T-helper 9 cell (primary cell): ENCODE measurements around the gene SLC25A51.

Source experiments
- DNase-seq: peaks from one replicate; pipeline ENCODE4 v3.0.0-alpha.2; 2020

SLC25A51 gene

DNA sequence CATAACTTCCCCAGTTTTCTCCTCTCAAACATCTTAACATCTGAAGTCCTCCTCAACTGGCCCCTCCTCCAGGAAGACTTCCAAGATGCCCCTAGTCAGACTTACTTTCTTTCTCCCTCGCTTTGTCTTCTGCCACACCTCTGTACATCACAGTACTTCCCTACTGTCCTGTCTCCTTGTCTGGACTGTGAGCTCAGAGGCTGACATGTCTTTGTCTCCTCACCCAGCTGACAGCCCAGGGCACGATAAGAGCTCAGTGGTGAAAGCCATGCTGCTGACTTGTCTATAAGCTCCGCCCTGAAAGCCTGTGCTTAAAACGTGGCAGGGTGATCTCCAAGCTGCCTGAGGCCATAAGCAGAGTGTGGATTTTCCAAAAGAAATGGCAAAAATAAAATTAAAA, 33.0 kb upstream of the SLC25A51 start:
- no peak for DNase-seq

DNA sequence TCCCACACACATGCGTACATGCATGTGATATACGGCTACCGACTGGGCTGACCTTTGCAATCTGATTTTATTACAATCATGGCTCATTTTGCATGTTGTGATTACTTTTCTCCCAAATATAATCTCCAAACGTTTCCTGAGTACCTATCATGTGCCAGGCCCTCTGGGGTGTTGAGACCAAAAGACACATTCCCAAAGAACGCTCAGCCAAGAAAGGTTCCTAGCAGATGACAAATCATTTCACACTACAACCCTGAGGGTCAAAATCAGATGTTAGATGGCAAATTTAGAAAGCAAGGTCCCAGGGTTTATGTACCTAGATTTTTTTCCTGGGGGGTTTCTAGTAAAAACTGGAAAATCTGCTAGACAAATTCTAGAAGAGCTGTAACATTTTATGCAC, 32.4 kb upstream of the SLC25A51 start:
- no peak for DNase-seq

DNA sequence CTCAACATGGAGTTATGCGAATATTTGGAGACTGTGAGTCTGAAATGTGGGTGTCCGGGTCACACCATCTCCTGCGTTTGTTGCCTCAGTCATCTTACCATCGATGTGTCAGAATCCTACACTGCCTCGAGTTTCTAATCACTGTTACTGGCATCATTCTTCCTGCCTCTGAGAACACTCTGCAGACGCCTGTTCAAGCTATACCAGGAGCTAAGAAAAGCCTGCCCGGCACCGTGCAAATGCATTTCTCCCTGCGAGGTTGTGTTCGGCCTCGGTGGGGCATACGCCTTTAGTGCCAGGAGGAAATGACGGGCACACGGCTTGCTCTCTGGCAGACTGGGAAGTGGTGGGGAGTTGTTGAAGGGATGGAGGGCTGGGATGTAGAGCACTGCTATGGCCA, 31.2 kb upstream of the SLC25A51 start:
- DNase-seq, result no peak

DNA sequence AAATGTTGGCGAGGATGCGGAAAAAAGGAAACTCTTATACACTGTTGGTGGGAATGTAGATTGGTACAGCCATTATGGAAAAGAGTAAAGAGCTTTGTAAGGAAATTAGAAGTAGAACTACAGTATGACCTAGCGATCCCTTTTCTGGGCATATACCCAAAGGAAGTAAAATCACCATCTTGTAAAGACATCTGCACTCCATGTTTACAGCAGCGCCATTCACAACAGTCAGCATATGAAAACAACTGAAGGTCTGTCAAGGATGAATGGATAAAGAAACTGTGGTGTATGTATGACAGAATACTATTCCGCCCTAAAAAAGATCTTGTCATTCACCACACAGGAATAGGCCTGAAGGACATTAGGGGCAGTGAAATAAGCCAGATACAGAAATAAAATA, 27.7 kb upstream of the SLC25A51 start:
- DNase-seq, result no peak

DNA sequence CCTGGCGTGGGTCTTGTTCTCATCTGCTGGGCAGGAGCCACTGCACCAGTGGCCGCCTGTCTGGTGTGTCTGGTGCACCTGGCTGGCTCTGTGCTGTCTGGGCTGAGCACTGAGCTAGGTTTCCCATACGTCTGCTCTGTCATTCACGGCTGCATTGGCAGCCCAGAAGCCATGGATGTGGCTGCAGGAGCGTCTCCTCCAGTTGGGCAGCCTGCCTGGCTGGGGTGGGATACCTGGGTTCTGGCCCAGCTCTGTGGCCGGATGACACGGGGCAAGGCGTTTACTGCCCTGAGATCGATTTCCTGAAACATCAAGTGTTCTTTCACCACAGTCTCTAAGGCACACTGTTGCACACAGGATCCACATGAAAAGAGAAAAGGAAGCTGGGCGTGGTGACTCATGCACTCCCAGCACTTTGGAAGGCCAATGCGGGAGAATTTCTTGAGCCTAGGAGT, 25.5 kb upstream of the SLC25A51 start:
- DNase-seq, result no peak

DNA sequence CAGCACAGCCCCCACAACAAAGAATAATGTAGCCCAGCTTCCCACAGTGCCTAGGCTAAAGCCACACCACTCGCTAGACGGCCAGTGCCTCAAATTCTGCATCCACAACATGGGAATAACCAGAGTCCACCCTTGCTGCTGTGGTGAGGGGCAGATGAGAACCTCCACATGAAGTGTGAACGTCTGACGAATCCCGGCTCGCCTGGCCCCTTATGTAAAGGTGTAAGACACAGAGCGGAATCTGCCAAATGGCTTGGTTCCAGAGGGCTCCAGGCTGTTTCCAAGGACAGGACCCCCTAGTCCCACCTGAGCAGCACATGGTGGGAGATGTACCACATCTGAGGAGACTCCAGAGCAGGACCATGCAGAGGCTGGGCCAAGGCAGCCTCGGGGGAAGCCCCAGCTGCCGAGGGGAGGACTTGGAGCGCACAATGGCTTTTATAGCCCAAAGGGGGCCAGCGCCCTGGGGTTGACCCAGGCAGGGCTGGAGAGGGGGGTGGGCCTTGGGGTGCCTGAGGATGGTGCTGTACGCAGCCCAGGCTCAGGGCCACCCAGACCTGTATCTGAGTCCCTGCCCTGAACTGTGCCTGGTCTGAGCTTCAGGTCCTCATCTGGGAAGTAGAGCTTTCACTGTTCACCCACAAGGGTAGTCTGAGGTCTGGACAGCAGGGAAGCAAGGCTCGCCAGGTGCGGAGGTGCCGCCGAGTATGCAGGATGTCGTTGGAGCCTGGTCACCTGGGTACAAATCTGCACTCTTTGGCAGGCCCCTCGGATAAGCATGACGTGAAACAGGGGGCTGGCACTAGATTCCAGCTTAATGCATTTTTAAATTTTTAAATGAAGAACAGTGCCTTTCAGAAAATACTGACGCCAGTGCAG, 24.9 kb upstream of the SLC25A51 start:
- DNase-seq, result no peak

DNA sequence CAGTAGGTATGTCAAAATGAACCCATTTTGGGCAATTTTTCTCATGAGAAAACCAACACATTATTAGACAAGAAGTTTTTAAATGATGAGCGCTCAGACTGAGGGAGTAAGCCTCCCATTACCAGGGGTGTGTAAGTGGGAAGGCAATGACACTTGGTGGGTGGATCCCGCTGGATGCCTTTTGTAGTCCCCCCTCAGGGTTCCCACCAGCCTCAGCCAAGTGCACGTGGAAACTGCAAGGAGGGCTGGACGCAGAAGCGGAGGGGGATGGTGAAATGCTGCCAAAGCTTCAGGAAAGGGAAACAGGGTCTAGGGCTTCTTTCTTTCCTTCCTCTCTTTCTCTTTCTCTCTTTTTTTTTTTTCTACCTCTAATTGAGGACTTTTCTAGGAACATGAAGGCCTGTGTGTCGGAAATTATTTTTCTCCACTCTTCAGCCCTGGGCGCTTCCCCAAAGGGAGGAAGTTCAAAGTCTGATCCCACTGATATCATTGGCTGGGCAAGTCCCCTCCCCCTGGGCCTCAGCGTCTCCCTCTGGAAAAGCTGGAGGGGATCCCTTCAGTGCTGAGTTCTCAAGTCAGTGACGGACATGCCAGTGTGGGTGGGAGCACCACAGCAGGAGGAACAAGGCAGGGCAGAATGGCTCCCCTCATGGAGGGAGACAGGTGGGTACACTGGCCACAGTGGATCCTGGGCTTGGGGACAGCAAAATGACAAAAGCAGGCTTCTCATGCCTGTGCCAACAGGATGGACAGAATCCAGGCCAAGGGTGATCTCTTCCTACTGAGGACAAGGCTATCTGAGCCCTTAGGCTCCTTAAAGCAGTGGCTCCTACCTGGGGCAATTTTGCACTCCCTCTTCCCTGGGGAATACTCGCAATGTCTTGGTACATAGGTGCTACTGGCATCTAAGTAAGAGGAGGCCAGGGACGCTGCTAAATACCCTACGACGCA, 23.9 kb upstream of the SLC25A51 start:
- no peak for DNase-seq

DNA sequence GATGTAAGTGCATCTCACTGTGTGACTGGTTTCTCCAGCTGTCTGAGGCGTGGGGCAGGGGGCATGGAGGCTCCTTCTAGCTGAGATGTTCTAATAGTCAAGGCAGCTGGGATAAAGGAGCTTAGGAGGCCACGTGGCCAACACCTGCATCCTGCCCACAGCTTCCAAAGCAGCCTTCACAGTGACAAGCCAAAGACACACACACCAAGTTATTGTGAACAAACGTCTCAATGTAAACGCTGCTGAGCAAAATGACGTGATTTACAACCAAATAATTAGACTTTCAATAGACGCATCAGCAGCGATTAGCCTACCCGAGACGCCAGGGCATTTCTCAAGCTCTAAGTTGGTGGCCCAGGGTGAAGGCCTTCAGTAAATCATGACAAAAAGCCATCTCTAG, 23.2 kb upstream of the SLC25A51 start:
- DNase-seq, result no peak

DNA sequence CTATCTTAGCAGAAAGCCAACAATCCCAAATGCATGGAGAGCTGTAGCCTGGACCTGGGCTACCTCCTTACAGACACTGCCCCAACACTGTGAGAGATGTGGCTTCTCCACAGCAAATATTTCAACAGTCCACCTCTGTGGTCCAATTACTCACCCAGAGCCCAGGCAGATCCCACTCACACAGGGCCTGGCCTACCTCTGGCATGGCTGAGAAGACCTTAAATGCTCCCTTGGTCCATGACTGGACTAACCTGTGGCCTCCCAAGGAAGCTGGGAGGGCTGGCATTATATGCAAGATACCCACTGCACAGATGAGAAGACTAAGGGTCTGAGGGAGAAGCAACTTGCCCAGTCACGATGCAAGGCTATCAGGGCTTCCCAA, 22.8 kb upstream of the SLC25A51 start:
- DNase-seq, result no peak

DNA sequence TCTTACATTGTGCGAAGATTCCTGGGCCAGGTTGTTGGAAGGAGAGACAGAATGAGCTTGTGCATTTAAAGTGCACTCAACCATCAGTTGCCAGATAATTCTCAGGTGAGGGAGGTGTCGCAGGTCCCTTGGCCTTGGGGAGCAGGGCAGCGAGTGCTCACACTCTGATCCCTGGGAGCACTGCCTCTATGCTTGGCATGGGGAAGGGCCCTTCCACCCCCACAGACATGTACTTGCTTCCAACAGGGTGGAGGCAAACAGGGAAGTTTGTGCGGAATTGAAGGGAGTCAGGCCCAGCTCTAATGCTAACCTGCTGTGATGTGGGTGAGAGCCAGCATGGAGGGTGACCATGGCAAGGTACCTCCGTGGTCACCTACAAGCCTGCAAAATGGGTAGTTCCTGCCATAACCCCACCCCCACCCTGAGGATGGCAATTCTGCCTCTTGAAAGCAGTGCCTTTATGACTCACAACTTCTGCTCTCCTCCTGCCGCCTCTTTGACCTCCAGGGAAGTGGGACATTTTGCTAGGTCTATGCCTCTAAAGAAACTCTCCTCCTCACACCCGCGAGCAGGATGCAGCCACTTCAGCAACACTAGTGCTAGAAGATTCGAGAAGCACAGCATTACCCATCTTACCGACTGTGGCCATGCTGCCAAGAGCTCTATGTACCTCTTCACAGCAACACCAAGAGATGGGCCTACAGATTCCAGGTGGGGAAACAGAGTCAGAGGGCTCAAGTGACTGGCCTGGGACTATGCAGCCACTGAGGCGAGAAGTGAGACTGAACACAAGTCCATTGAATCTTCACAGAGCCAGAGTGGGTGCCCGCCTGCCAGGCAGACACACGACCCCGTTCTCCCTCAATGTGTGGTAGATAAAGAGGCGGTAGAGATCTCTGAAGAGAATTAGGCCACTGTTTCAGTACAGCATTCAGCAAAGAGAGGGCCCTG, 22.1 kb upstream of the SLC25A51 start:
- DNase-seq, result no peak

DNA sequence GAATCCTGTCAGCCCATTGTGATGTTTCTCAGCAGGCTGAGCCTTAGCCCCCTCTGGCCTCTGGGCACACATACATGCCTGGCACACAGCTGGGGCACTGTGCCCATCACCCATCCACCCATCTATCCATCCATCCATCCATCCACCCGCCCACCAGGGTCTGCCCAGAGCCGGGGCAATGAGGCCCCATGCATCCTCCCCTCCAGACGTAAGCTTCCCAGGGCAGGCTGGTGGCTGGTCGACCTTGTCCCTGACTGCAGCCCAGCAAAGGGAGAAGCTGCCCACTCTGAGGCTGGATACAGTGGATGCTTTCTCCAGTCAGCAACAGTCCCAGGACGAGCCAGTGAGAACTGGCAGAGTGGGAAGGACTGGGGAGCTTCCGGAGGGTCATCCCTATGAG, 21.1 kb upstream of the SLC25A51 start:
- DNase-seq, result no peak

DNA sequence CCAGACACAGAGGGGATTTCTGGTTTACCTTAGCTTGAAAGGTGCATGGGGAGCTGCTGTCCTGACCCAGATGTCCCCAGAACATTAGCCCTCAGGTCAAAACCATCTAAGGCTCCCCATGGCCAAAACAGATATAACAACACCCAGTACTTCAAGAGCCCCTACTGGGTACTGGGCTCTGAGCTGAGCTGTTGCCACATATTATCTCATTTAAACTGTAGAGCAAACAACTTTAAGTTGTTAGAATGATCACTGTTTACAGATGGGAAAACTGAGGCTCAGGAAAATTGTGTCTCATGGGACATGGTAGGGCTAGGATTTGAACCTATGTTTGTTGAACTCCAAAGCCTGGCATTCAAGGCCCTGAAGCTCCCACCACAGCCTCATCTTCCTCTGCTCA, 20.6 kb upstream of the SLC25A51 start:
- DNase-seq, result no peak

DNA sequence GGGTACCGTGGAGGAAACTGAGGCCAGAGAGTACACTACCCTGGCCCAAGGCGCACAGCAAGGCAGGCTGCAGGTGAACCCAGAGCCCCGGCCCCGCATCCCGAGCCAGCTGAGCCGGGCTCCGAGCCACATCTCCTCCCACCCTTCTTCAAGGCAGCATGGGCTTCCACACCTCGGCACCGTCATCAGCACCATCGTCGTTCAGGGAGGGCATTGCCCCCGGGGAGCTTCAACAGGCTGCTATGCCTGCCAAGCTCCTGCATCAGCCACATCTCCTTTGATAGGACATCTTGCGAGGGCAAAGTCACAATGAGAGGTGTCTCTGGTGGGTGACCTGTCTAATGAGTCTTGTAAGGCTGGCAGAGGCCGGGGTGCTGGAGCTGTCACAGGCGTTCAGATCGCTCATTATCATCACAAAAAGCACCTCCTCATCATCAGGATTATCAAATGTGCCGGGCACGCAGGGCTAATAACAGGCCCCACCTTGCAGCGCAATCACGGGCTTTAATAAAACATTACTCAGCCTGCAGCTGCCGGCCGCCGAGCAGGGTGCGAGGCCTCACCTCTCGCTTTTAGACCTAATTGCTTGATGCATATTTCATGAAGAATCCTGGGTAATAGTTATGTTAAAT, 20.0 kb upstream of the SLC25A51 start:
- DNase-seq, result no peak

DNA sequence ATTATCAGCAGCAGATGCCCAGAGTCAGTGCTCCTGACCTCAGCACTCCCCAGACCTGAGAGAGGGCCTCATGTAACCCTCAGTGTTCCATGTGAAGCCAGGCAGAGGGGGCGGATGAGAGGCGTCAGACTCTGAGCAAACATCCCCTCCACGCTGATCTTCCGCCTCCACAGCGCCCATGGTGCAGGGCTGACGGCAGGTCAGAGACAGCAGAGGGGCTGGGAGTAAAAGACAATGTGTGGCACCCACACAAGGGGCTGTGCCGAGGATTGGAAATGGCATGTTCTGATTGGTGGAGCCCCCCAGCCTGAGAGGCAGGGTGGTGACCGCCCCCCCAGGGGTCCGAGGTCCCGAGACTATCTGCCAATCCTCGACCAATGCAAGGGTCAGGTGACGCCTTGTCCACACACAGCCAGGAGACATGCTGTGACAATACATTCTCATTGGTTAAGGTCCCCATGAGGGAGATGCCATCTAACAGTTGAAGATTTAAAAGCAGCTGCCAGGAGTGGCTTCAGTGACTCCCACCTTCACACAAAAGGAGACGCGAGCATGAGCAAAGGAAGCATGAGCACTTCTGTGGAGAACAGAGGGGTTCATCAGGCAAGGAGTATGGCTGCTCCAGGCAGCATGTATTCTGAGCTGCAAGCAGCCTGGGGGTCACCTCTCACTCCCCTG, 19.3 kb upstream of the SLC25A51 start:
- DNase-seq, result no peak

DNA sequence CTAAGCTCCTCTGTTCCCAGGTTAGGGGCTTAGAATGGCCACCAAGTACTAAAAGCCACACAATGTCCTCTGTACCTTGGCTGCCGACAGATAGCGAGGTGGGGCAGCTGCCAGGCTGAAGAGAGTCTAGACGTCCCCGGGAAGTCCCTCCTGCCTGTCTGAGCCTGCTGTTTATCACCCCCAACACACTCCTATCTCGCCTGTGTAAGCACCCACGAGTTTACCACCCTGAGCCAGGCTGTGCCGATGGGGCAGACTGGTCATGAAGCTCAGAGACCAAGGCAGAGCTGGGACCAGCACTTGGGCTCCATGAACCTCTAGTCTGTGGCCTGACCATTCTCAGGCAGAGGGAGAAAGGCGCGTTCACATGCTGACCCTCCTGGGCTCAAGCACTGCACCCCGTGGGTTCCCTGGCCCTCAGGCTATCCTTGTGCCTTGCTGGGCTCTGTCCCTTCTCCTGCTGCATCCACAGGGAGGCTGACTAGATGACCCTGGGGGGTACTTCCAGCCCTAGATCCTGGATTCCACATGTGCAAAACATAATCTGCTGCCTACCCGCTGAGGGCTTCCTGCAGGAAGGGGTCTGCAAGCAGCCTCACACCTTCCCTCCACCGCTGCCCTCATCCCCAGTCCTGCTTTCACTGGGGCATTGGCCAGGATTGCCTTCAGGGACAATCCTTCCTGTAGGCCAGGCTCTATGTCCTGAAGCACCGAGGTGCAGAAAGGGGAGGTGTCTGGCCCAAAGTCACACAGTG, 18.6 kb upstream of the SLC25A51 start:
- DNase-seq, result no peak

DNA sequence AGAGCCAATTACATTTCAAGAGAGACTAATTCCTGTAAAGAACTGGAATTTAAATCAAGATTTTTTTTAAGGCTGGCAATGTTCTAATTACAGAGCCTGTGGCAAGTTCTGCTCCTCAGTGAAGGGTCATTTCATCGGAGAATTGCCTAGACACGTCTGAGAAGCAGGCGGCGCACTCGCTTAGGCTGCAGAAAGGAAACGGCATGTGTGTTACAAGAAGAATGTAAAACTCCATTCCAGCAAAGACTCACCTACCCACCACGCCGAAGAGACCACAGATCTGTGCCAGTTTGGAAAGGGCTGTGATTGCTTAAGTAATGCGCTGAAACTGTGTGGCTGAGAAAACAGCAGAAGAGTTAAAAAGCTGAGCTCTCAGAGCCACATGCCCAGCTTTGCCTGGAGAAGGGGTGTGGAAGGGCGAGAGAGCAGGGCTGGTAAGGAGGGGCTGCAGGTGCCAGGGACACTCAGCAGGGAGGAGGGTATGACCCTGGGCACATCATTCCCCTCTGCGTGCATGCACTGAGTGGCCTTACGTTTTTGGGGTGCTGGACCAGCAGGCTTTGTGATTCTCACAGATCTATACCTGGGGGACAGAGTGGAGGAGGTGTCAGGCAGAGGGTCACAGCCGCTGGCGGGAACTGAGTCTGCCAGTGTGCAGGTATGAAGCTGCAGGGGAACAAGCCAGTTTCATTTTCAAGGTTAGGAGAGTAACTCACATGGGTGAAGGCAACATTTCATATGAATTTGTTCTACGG, 17.8 kb upstream of the SLC25A51 start:
- no peak for DNase-seq

DNA sequence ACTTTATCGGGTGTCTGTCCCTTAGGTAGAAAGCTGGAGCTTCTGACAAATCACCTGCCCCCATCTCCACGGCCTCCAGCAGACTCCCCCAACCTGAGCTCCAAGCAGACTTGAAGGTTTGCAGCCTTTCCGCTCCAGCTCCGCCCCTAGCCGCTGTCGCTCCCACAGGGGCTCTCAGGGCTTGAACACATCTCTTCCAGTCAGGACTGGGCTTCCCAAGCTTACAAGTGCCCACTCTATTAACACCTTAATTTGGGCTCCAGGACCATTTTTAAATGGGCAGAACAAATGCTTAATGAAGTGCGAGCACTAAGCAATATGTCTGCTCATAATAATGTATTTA, 17.2 kb upstream of the SLC25A51 start:
- DNase-seq, result no peak

DNA sequence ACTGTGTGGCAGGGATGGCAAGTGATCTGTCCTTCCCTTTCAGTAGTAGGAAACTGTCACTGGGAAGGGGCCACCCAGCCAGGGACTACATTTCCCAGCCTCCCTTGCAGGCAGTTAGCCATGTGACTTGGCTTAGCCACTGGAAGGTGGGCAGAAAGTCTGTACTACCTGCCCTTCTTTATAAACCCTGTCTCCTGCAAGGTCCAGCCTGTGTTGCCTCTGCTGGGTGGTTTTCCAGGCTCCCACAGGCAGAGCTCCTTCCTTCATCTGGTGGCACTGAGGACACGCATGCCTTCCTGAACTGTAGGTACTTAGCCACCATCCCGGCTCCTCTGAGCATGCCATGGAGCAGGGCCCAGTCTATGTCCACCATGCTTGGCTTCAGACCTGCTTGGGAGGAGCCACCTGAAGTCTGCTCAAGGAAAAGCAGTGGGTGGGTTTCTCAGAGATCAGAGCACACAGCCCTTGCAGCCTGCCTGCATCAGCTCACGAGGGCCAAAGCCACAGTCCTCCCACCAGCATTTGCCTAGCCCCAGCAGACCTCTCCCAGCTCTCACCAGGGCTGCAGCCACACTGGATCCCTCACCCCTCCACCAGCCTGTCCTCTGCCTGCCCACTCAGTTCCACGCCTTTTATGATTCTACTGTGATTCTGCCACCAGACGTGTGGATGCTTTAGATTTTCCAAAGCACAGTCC, 16.7 kb upstream of the SLC25A51 start:
- no peak for DNase-seq

DNA sequence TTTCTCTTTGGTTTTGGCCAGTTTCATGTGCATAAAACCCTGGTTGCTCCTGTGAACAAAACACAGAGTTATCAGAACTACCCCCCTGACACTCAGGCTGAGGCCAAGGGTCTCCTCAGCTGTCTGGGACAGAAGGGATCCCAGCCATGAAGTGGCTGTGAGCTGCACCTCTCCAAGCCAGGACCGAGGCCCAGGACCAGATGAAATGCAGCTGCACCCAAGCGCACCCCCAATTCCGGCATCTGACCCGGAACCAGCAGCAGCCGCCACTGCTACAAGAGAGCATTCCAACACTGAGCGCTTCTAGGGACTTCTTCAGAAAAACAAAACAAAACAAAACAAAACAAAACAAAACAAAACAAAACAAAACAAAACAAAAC, 16.0 kb upstream of the SLC25A51 start:
- DNase-seq, result no peak
